OCI-LY1 (cell line): ENCODE measurements around the gene CCT8.

Experiments
- CTCF ChIP-seq: fragments of 200-600 bp; sonication (generic), shearing (Covaris generic); IDR thresholded peaks from 2 replicates; pipeline ENCODE4 v1.5.1; 2017; ENCODE audit warnings: mild to moderate bottlenecking, antibody characterized with exemption, low read length, moderate library complexity, mixed read lengths
- EZH2 ChIP-seq: fragments of 200-600 bp; sonication (generic), shearing (Covaris generic); IDR thresholded peaks from 2 replicates; pipeline ENCODE4 v1.8.0; 2017; ENCODE audit warnings: borderline replicate concordance, mixed run types, mild to moderate bottlenecking, antibody characterized with exemption, low read length, moderate library complexity, mixed read lengths

- no peak for TF ChIP-seq CTCF
- no peak for TF ChIP-seq EZH2
Measured at GRCh38 chr21:29115899-29116298, 42.5 kb upstream of the CCT8 start.
